Sigmoid colon (tissue), 3 donors: ENCODE measurements around the gene DSCAML1.

Experiments used
- CTCF ChIP-seq, 4 experiments: fragments of 450-650 bp in 3 of 4; fragments of 200-600 bp in 1 of 4; IDR thresholded peaks; one replicate each; pipeline ENCODE4 v1.5.1; 2016 to 2019; ENCODE audit warnings: antibody characterized with exemption in 4 of 4, mild to moderate bottlenecking in 3 of 4, moderate library complexity in 2 of 4
- POLR2A ChIP-seq, 2 donors: fragments of 450-650 bp; IDR thresholded peaks; one replicate each; pipeline ENCODE4 v1.6.1; 2016; ENCODE audit warnings: antibody characterized with exemption in 2 of 2, mild to moderate bottlenecking in 2 of 2, moderate library complexity in 2 of 2

- no peak for TF ChIP-seq CTCF (IDR thresholded peaks at IDR 0.05)
- no peak for TF ChIP-seq POLR2A (IDR thresholded peaks at IDR 0.05)
Measured at GRCh38 chr11:117814766-117815261, 17.8 kb upstream of the DSCAML1 start.
